NCI-H82 (cell line): Measurements from ENCODE around the gene TRIM45.
A peak's percentile ranks its signal among the peaks of the same experiment; 100 is the strongest.
"Not testable (repeated sequence)": the region's sequence is repeated elsewhere in the genome, so short reads cannot be mapped to it uniquely, and the experiment has no call there.

Experiments used
- DNase-seq: peaks from one replicate; lab custom pipeline; 2025; lab: John Stamatoyannopoulos, UW

Gene TRIM45

DNA sequence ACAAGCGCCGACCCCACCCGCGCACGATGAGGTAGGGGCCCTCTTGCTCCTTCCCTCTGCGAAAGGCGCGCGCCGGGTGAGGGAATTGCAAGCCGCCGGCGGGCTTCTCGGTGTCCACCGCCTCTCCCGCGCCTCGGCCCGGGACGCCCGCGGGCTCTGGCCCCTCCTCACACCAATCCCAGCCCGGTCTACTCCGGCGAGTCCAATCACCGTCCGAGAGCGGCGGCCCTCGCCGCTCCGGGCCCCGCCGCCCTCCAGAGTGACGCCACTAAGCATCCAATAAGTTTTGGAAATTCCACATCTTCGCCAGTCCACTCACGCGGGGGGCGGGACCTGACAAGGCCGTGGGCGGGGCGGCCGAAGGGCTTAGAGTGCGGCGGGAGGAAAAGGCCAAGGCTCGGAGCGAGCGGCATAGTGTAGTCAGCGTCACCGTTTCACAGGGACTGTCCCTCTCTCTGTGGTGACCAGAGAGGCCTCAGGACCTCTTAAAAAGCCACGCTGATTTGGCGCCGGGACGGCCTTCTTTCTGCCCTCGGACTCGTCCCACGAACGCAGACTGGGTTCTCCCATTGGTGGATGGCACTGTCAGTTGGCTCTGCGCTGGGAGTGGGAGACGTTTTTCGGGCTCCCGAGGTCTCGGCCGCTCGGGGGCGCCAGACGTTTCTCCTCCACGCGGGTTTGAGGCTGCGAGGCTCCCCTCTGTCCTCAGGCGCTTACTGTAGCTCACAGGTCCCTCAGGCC, at the start of gene TRIM45:
TRIM45 (minus strand) TSS at position 161 of the 741 bp plus-strand sequence. CDS start 548 bp downstream, outside the sequence.
- peak; percentile 98 for DNase-seq

GRCh38 chr1:117169871-117170596, 48.5 kb upstream of the TRIM45 start:
- no peak for DNase-seq

DNA sequence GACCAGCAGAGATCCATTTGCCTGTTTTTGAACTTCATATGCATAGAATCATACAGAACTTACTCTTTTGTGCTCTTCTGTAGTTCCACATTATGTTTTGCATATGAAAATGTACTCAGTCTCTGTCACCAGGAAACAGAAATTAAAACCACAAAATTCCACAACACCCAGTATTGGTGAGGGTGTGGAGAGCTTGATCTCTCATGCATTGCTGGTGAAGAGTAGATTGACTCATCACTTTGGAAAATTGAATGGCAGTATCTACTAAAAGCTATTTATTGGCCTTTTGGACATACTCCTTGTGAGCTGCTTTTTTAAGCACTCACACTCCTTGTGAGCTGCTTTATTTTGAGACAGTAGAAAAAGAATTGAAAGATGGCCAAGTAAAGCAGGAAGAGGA, 45.9 kb upstream of the TRIM45 start:
- DNase-seq: no peak

- DNase-seq: no peak
Measured at GRCh38 chr1:117166076-117166475, 44.5 kb upstream of the TRIM45 start.

GRCh38 chr1:117164209-117164608, 42.7 kb upstream of the TRIM45 start:
- no peak for DNase-seq

DNA sequence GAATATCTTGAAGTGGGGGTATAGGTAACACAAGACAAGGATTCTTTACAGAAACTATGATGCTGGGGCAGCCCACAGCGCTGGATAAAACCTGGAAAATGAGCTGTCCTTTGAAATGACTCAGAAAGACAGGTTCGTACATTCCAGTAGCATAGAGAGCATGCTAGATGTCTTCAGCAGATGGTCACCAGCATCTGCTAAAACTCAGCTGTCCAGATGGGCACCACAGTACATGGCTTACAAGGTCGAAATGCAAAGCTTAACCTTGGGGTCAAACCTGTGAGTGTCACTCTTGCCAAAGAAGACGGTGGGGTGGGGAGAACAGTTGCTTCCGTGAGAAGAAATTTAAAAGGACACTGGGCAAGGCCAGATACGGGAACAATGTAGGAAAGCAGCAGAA, 41.3 kb upstream of the TRIM45 start:
- peak; percentile 87 for DNase-seq

DNA sequence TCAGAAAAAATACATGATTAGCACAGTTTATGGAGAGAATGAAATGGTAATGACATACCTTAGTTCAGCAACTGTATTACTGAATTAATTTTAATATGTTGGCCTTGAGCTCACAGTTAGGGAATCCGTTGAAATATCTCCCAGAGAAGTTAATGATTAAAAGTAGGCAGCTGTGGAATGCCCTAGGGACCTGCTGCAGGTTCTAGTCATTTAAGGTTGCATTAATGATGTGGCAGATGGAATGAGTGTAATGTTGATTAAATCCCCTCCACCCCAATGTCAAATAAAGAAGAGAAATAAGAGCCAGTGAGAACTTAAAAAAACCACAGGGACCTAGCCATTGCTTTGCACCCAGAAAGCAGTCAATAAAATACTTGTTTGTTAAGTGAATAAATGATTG, 40.3 kb upstream of the TRIM45 start:
- peak; percentile 85 for DNase-seq

DNA sequence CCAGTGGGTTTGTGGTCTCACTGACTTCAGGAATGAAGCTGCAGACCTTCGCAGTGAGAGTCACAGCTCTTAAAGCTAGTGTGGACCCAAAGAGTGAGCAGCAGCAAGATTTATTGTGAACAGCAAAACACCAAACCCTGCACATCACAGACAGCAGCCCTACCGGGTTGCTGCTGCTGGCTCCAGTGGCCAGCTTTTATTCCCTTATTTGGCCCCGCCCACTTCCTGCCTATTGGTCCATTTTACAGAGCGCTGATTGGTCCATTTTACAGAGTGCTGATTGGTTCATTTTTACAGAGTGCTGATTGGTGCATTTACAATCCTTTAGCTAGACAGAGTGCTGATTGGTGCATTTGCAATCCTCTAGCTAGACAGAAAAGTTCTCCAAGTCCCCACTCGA, 29.8 kb upstream of the TRIM45 start:
- DNase-seq: not testable (repeated sequence)

- no peak for DNase-seq
Measured at GRCh38 chr1:117150316-117150715, 28.8 kb upstream of the TRIM45 start.

- DNase-seq: peak; percentile 21
Measured at GRCh38 chr1:117147856-117148588, 26.5 kb upstream of the TRIM45 start.

GRCh38 chr1:117147341-117147831, 25.8 kb upstream of the TRIM45 start:
- DNase-seq: no peak

DNA sequence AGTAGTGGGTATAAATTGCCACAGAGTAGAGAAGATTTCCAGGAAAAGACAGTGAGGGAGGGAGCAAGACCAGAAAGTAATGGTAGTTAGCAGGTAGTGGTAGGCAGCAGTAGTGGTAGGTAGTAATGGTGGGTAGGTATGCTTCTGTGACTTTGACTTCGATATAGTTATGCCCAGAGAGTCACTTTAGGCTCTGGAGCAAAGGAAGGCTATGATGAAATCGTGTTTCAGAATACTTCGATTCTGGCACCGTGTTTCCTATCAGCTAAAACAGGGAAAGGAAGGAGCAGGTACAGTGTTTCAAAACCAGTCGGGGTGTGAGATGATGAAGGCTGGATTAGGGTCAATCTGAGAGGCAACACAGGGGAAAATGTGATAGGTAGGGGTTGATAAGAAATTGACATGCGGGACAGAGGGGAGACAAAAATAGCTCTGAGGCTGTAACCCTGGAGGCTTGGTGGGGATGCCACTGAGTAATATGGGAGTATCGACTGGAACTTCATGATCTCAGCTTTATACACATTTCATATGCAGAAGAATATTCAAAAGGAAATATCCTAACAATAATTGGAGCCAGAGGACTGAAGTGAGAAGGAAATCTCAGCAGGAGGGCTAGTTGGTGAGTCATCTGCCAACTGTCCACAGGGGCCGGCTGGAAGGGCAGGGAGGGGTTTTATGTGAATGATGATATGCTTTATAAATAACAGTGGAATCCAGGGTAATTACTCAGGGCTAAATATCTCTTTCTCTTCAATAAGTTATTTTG, 25.2 kb upstream of the TRIM45 start:
- no peak for DNase-seq

GRCh38 chr1:117146072-117146471, 24.5 kb upstream of the TRIM45 start:
- DNase-seq: no peak

- DNase-seq: peak; percentile 23
Measured at GRCh38 chr1:117143871-117144270, 22.3 kb upstream of the TRIM45 start.

GRCh38 chr1:117143172-117143571, 21.6 kb upstream of the TRIM45 start:
- no peak for DNase-seq

GRCh38 chr1:117142200-117142599, 20.7 kb upstream of the TRIM45 start:
- DNase-seq: no peak

DNA sequence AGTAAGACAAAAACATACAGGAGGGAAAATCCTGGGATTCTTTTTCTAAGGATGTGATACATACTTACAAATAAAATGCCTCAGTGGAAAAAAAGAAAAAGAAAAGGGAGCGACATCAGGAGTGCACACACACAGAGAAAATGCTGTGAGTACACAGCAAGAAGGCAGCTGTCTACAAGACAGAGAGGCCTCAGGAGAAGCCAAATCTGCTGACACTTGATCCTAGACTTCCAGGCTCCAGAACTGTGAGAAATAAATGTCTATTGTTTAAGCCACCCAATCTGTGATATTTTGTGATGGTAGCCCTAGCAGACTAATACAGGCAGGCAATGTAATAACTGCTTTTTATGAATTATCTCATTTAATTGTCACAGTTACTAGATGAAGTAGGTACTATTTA, 17.0 kb upstream of the TRIM45 start:
- DNase-seq: no peak

GRCh38 chr1:117138106-117138505, 16.6 kb upstream of the TRIM45 start:
- no peak for DNase-seq

GRCh38 chr1:117137281-117137855, 15.8 kb upstream of the TRIM45 start:
- no peak for DNase-seq

GRCh38 chr1:117136749-117137148, 15.2 kb upstream of the TRIM45 start:
- DNase-seq: no peak

- no peak for DNase-seq
Measured at GRCh38 chr1:117135329-117135728, 13.8 kb upstream of the TRIM45 start.
